HG02840 (cell line): Measurements from ENCODE around the gene HS6ST3.

Experiments used
- ATAC-seq: cut with Tn5 transposase; IDR thresholded peaks from one replicate; pipeline ENCODE4 v1.9.1; 2021; ENCODE audit warnings: mild to moderate bottlenecking, moderate library complexity, moderate number of reproducible peaks; ENCODE audit not compliant: unreplicated experiment, low FRiP score

Gene HS6ST3

GRCh38 chr13:96421314-96421713 is 331.4 kb downstream of the HS6ST3 start:
- ATAC-seq = no peak

GRCh38 chr13:96422002-96422401 is 332.1 kb downstream of the HS6ST3 start:
- no peak for ATAC-seq

- ATAC-seq = no peak
Observed at GRCh38 chr13:96426167-96426566, 336.3 kb downstream of the HS6ST3 start.

- no peak for ATAC-seq
Observed at GRCh38 chr13:96428911-96429310, 339.0 kb downstream of the HS6ST3 start.

- no peak for ATAC-seq
Observed at GRCh38 chr13:96431044-96431581, 341.2 kb downstream of the HS6ST3 start.

GRCh38 chr13:96444676-96445075 is 354.8 kb downstream of the HS6ST3 start:
- no peak for ATAC-seq

GRCh38 chr13:96449920-96450319 is 360.0 kb downstream of the HS6ST3 start:
- no peak for ATAC-seq

- no peak for ATAC-seq
Observed at GRCh38 chr13:96450326-96451020, 360.6 kb downstream of the HS6ST3 start.

GRCh38 chr13:96454466-96454865 is 364.6 kb downstream of the HS6ST3 start:
- no peak for ATAC-seq

GRCh38 chr13:96460609-96461008 is 370.7 kb downstream of the HS6ST3 start:
- ATAC-seq = no peak

GRCh38 chr13:96473526-96474180 is 383.7 kb downstream of the HS6ST3 start:
- no peak for ATAC-seq

- no peak for ATAC-seq
Observed at GRCh38 chr13:96474181-96474557, 384.3 kb downstream of the HS6ST3 start.

GRCh38 chr13:96475103-96475502 is 385.2 kb downstream of the HS6ST3 start:
- ATAC-seq = no peak

- no peak for ATAC-seq
Observed at GRCh38 chr13:96481482-96481881, 391.6 kb downstream of the HS6ST3 start.

GRCh38 chr13:96490496-96490989 is 400.6 kb downstream of the HS6ST3 start:
- ATAC-seq = no peak

- ATAC-seq = no peak
Observed at GRCh38 chr13:96491103-96491502, 401.2 kb downstream of the HS6ST3 start.

- ATAC-seq = no peak
Observed at GRCh38 chr13:96492766-96493165, 402.9 kb downstream of the HS6ST3 start.

- no peak for ATAC-seq
Observed at GRCh38 chr13:96499656-96500055, 409.7 kb downstream of the HS6ST3 start.

GRCh38 chr13:96500953-96501352 is 411.0 kb downstream of the HS6ST3 start:
- ATAC-seq = no peak

- ATAC-seq = no peak
Observed at GRCh38 chr13:96503481-96503880, 413.6 kb downstream of the HS6ST3 start.

GRCh38 chr13:96511587-96511986 is 421.7 kb downstream of the HS6ST3 start:
- no peak for ATAC-seq

GRCh38 chr13:96519380-96519779 is 429.5 kb downstream of the HS6ST3 start:
- no peak for ATAC-seq
